SU-DHL-6 (cell line): ENCODE measurements around the gene ANXA5.

Source experiments
- H2AFZ ChIP-seq: fragments of 200-600 bp; sonication (generic); 2 replicates; pipeline ENCODE4 v1.6.1; 2014; ENCODE audit warnings: low read depth, mild to moderate bottlenecking, moderate library complexity, mixed read lengths, antibody characterized with exemption, low read length; ENCODE audit not compliant: severe bottlenecking
- H3F3A ChIP-seq: fragments of 200-600 bp; shearing (Covaris generic); 2 replicates; pipeline ENCODE4 v1.6.0; 2016; ENCODE audit warnings: antibody characterized with exemption, mild to moderate bottlenecking; ENCODE audit not compliant: insufficient read depth
- H3K27ac ChIP-seq: fragments of 200-600 bp; sonication (generic); 2 replicates; pipeline ENCODE4 v1.5.1; 2016; ENCODE audit warnings: low read depth, mild to moderate bottlenecking, low read length, moderate library complexity, mixed read lengths
- H3K27me3 ChIP-seq: fragments of 200-600 bp; sonication (generic), shearing (Covaris generic); 2 replicates; pipeline ENCODE4 v1.6.0; 2014; ENCODE audit warnings: mild to moderate bottlenecking, low read length
- H3K36me3 ChIP-seq: fragments of 200-600 bp; sonication (generic); 2 replicates; pipeline ENCODE4 v1.6.1; 2014; ENCODE audit warnings: mild to moderate bottlenecking, low read length, mixed read lengths
- H3K4me2 ChIP-seq: fragments of 300-600, 200-600 bp; shearing (Covaris generic), sonication (generic); 2 replicates; pipeline ENCODE4 v1.6.0; 2014; ENCODE audit warnings: low read length, low read depth, mild to moderate bottlenecking; ENCODE audit not compliant: poor library complexity, severe bottlenecking
- H3K4me3 ChIP-seq: fragments of 200-600 bp; sonication (generic); 2 replicates; pipeline ENCODE4 v1.5.1; 2014; ENCODE audit warnings: antibody characterized with exemption, low read length, mild to moderate bottlenecking, mixed read lengths; ENCODE audit not compliant: insufficient read depth, poor library complexity, severe bottlenecking
- H3K79me2 ChIP-seq: fragments of 200-600 bp; sonication (generic); 2 replicates; pipeline ENCODE4 v1.6.1; 2014; ENCODE audit warnings: mild to moderate bottlenecking, low read length, moderate library complexity; ENCODE audit not compliant: insufficient read depth
- H3K9ac ChIP-seq: fragments of 200-600 bp; sonication (generic); 2 replicates; pipeline ENCODE4 v1.7.0; 2014; ENCODE audit warnings: mild to moderate bottlenecking, low read length
- H3K9me2 ChIP-seq: fragments of 200-600 bp; sonication (generic); replicated peaks from 2 replicates; pipeline ENCODE4 v1.6.1; 2014; ENCODE audit warnings: low read length; ENCODE audit not compliant: insufficient read depth
- H3K9me3 ChIP-seq: fragments of 200-600 bp; sonication (generic); 2 replicates; pipeline ENCODE4 v1.6.1; 2014; ENCODE audit warnings: low read length, mixed read lengths; ENCODE audit not compliant: insufficient read depth
- H4K20me1 ChIP-seq: fragments of 200-600 bp; sonication (generic); 2 replicates; pipeline ENCODE4 v1.6.1; 2014; ENCODE audit warnings: low read depth, mild to moderate bottlenecking, antibody characterized with exemption, low read length, moderate library complexity, mixed read lengths
- CTCF ChIP-seq: fragments of 200-600 bp; sonication (generic); IDR thresholded peaks from one replicate; pipeline ENCODE4 v1.5.1; 2017; ENCODE audit warnings: antibody characterized with exemption, mild to moderate bottlenecking, low read length, moderate library complexity; ENCODE audit not compliant: insufficient read depth, poor library complexity, severe bottlenecking
- EZH2phosphoT487 ChIP-seq: fragments of 200-600 bp; sonication (generic), shearing (Covaris generic); conservative IDR thresholded peaks from 2 replicates; pipeline ENCODE4 v1.6.1; 2018; ENCODE audit warnings: mild to moderate bottlenecking, antibody characterized with exemption, low read length, moderate library complexity, mixed read lengths

ANXA5 gene

DNA sequence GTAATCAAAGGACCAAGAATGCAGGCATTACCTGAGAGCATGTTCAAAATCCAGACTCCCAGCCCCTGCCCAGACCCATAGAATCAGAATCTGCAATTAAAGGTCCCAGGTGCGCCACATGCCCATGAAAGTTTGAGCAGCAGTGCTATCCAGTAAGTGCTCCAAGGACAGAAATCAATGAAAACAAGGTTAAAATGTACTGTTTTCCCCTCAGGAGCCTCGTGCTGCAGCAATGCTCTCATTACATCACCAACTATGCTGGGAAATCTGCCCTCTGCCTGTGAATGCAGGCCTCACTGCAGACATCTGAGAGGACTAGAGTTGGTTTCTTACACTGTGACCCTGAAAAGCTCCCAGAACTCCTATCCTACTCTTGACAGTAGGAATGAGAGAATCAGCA is 21.1 kb downstream of the ANXA5 start:
- Histone ChIP-seq H3K4me2 (no peak overlapping the region), H3K9me3 (no peaks in the 10 kb centered on the region), H3K27me3 (no peaks in the 10 kb centered on the region), H3K36me3 (no peaks in the 10 kb centered on the region), H3K9me2 (no peaks in the 10 kb centered on the region), H4K20me1 (no peaks in the 10 kb centered on the region), H3K27ac (no peak overlapping the region), H3F3A (no peaks in the 10 kb centered on the region), H2AFZ (no peak overlapping the region), H3K4me3 (no peak overlapping the region), H3K9ac (no peak overlapping the region), H3K79me2 (no peaks in the 10 kb centered on the region)
- TF ChIP-seq EZH2phosphoT487 (no peak), CTCF (no peak)

DNA sequence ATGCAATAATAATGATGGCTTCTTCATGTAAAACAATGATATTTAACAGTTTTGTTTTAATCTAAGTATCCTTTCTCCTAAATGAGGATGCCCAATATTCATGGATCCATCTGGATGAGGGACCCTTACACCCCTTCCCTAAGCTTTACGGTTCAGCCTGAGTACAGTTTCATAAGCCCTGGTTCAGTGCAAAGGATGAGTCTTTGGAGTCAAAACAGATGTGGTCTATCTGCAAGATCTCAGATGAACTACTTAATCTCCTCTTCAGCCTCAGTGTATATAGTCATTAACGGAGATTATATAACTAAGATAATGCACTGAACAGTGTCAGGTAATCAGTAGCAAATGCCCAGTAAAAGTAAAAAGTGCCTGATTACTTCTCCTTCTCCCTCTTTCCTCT is 22.1 kb downstream of the ANXA5 start:
- Histone ChIP-seq H3K36me3 (no peaks in the 10 kb centered on the region), H3K9ac (no peak overlapping the region), H2AFZ (no peak overlapping the region), H3F3A (no peaks in the 10 kb centered on the region), H3K27me3 (no peaks in the 10 kb centered on the region), H3K27ac (no peak overlapping the region), H4K20me1 (no peaks in the 10 kb centered on the region), H3K4me3 (no peak overlapping the region), H3K4me2 (no peak overlapping the region), H3K9me2 (no peaks in the 10 kb centered on the region), H3K9me3 (no peaks in the 10 kb centered on the region), H3K79me2 (no peaks in the 10 kb centered on the region)
- TF ChIP-seq EZH2phosphoT487 = no peak
- TF ChIP-seq CTCF = no peak

DNA sequence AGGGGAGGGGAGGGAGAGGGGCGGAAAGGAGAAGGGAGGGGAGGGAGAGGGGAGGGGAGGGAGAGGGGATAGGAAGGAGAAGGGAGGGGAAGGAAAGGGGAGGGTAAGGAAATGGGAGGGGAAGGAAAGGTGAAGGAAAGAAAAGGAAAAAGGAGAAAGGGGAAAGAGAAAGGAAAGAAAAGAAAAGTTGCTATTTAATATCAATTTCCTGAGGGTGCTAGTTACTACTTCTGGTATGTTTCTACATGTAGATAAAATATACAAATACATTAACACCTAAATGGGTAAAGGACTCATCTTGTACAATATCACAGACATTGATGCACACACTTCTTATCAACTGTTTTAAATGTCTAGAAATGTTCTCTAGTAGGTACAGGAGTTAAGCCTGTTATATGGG is 22.6 kb downstream of the ANXA5 start:
- Histone ChIP-seq H3K27ac (no peak overlapping the region), H3K36me3 (no peaks in the 10 kb centered on the region), H3K27me3 (no peaks in the 10 kb centered on the region), H3K9me2 (no peaks in the 10 kb centered on the region), H3K79me2 (no peaks in the 10 kb centered on the region), H2AFZ (no peak overlapping the region), H3F3A (no peaks in the 10 kb centered on the region), H4K20me1 (no peaks in the 10 kb centered on the region), H3K4me3 (no peak overlapping the region), H3K9ac (no peak overlapping the region), H3K9me3 (no peaks in the 10 kb centered on the region), H3K4me2 (no peak overlapping the region)
- TF ChIP-seq EZH2phosphoT487 (no peak), CTCF (no peak)

DNA sequence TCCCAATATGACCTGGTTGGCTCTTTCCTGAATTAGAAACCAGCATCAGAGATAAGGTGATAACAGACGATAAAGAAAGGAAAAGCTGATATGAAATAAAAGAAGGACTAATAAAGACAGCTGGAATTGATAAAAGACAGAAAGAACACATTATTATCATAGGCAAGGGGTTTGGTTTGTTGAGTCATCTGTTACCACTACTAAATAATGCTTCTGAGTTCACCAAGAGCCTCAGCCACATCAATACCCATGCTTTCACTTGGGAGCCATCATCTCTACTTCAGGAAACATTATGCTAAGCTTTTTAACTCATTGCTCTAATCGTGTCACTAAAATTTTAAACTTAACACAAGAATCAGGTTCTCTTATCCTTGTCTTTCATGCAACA is 27.6 kb downstream of the ANXA5 start:
- Histone ChIP-seq H2AFZ (no peak overlapping the region), H3K9ac (no peak overlapping the region), H3K4me2 (no peak overlapping the region), H3K36me3 (no peaks in the 10 kb centered on the region), H3K27ac (no peak overlapping the region), H3K4me3 (no peak overlapping the region), H3K79me2 (no peaks in the 10 kb centered on the region), H3K27me3 (no peaks in the 10 kb centered on the region), H4K20me1 (no peaks in the 10 kb centered on the region), H3F3A (no peaks in the 10 kb centered on the region), H3K9me3 (no peaks in the 10 kb centered on the region), H3K9me2 (no peaks in the 10 kb centered on the region)
- no peak for TF ChIP-seq CTCF
- no peak for TF ChIP-seq EZH2phosphoT487
